Stimulated activated CD8-positive, alpha-beta memory T cell treated with anti-CD3 and anti-CD28 coated beads, Interleukin-15, amount 100 ng/mL, for 24 hours (primary cell): ENCODE data around the gene ELANE.
"Not testable (repeated sequence)": the region's sequence is repeated elsewhere in the genome, so short reads cannot be mapped to it uniquely, and the experiment has no call there.

Experiments
- DNase-seq: peaks from one replicate; pipeline ENCODE4 v3.0.0-alpha.2; 2020; ENCODE audit warnings: low read depth

ELANE gene

GRCh38 chr19:879711-880438 lies 27.8 kb downstream of the ELANE start:
- DNase-seq: no peak

DNA sequence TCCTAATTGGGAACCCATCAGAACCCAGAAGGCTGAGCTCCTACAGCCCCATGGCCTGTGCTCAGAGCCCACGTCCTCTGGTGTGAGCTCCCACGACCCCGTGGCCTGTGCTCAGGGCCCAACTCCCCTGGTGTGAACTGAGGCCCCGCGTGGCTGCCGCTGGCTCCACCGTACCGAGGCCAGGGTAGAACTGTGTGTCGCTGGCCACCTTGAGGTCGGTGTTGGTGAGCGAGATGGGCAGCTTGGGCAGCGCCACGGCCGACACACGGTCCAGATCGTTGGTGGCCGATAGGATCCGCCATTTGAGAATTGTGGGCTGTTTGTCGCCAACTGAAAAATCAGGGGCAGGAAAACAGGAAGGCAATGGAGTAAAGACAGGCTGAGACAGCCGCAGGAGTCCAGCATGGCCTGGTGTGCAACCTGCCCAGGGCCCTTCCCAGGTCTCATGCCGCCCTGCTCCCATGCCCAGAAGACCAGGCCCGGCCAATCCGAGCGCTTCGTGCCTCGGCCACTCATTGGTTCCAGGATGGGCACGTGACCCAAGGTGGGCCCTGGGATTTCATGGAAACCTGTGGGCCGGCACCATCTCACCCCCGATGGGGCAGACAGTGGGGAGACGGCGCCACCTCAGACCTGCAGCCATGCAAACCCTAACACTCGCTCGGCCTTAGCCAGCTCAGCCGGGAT lies 29.4 kb downstream of the ELANE start:
- no peak for DNase-seq

GRCh38 chr19:882871-883497 lies 30.9 kb downstream of the ELANE start:
- DNase-seq: no peak

GRCh38 chr19:883661-884211 lies 31.6 kb downstream of the ELANE start:
- DNase-seq: no peak

DNA sequence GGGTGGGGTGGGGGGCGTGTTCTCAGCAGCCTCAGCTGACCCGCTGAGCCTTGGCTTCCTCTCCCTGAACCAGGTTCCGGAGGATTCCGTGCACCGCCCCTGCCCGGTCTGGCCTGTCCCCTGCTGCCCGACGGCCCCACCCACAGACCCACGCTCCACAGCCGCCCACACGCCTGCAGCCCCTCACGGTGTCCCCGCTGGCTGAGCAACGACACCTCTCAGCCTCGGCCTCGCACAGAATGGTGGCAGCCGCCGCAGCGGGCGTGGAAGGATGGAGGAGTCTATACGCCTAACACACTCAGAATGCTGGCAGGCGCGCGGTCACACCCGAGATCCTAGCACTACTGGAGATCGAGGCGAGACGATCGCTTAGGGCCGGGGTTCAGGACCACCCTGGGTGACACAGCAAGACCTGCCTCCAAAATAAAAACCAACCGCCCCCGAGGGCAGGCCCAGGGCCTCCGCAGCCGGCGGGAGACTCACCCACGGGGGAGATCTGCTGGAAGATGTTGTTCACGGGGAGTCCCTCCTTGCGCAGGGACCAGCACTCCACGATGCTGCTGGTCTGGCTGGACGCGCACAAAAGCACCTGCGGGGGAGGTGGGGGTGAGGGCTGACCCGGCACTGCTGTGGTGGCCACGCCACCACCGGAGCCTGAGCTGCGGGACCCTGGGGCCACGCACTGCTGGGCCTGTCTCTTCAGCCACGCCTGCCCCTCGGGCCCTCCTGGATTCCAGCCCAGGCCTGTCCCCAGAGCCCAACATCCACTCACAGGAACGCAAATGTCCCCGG lies 32.5 kb downstream of the ELANE start:
- DNase-seq: no peak

- no peak for DNase-seq
These were observed 33.6 kb downstream of the ELANE start for GRCh38 chr19:885536-886224.

- DNase-seq: no peak
These were observed 35.0 kb downstream of the ELANE start for GRCh38 chr19:887072-887471.

- no peak for DNase-seq
These were observed 35.5 kb downstream of the ELANE start for GRCh38 chr19:887599-887998.

- no peak for DNase-seq
These were observed 36.7 kb downstream of the ELANE start for GRCh38 chr19:888581-889385.

- DNase-seq: no peak
These were observed 37.7 kb downstream of the ELANE start for GRCh38 chr19:889662-890295.

DNA sequence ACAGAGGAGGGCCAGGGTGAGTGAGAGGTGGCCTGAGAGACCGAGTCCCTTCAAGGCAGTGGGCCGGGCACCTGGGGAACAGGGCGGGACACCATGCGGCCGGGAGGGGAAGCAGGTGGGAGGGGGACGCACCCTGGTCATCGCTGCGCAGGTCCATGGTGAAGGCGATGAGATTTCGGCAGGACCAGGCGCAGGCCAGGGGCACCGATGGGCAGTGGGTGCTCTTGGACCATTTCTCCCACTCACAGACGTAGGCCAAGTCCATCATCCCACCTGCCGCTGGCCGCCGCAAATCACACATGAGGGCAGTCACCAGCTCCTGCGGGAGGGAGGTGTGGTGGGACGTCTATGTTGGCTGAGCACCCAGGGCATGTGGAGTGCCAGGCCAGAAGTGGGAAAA lies 38.7 kb downstream of the ELANE start:
- DNase-seq: no peak

- not testable (repeated sequence) for DNase-seq
These were observed 39.5 kb downstream of the ELANE start for GRCh38 chr19:891421-892200.

GRCh38 chr19:892243-892893 lies 40.3 kb downstream of the ELANE start:
- no peak for DNase-seq

GRCh38 chr19:892894-893689 lies 41.0 kb downstream of the ELANE start, which contains the start of the genes MED16 and RNU6-9:
Gene MED16, minus strand, starts transcription at chr19:893187. Its CDS starts 2,056 bp downstream, at chr19:891131.
Gene RNU6-9, plus strand, starts transcription at chr19:893484.
- peak; percentile 53 for DNase-seq

DNA sequence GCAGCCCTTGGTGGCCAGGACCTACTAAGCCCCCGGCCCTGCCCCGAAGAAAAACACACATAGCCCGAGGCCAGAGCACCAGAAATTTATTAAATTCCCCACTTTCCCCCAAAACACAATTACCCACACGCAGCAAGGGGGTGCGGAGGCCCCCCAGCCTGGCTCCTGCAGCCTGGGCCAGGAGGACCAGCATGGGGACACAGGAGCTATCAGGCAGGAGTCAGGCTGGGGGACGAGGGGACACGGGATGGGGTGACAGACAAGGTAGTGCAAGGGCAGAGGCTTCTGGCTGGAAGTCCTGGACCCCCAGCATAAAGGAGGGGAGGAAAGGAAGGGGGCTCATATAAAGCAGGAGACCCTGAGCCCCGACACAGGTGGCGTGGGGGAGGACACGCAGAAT lies 44.3 kb downstream of the ELANE start:
- no peak for DNase-seq

DNA sequence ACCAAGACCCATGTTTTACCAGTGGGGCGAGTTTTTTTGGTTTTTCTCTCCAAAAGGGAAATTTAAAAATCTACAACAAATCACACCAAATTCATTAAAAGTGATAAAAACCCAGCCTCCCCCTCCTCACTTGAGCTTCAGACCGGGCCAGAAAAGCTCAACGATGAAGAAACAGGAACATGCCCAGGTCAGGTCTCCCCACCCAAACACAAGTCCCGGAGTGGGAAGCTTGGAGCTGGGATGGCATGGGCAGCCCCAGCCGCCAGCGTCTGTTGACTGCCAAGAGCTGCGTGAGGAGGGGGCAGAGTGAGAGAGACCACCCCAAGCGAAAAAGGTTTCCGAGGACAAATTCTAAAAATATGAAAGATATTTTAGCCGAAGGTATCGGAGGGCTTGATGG lies 44.9 kb downstream of the ELANE start:
- no peak for DNase-seq

DNA sequence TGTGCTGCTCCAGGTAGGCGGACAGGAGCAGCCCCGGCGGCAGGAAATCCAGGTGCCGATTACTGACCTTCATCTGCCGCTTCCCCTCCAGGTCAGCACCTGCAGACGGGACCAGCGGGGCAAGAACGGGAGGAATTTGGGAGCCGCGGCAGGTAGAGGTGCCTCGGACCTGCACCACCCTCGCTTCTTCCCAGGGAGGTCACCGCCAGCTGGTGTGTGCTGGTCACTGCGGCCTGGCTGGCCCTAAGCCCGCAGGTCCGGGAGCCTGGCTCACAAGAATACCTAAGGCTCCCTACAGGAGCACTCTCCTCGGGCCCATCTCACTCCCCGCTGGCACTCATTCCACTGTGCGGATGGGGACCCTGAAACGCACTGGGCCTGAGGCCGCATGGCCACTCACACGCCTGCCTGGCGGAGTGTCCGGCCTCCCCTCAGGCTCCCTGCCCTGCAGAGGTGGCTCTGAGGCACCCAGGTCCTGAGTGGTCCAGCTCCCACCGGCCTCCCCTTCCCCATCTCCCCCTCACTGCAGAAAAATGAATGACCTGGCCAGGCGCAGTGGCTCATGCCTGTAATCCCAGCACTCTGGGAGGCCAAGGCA lies 45.4 kb downstream of the ELANE start:
- DNase-seq: no peak
